SKM-1 treated with dmso at 0.1 percent for 144 hours (cell line): Measurements from ENCODE around the gene RERE.

Experiments
- DNase-seq: peaks from one replicate; lab custom pipeline; 2025; ENCODE audit not compliant: unreplicated experiment; lab: John Stamatoyannopoulos, UW

Gene RERE

DNA sequence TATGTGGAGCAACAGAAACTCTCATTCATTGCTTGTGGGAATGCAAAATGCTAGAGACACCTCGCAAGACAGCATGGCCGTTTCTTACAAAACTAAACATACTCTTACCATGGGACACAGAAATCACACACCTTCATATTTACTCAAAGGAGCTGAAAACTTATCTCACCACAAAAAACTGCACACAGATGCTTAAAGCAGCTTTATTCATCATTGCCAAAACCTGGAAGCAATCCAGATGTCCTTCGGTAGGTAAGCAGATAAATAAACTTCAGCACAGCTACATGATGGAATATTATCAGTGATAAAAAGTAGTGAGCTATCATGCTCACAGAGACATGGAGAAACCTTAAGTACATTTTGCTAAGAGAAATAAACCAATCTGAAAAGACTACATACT, 124.3 kb downstream of the RERE start:
- DNase-seq, result no peak

DNA sequence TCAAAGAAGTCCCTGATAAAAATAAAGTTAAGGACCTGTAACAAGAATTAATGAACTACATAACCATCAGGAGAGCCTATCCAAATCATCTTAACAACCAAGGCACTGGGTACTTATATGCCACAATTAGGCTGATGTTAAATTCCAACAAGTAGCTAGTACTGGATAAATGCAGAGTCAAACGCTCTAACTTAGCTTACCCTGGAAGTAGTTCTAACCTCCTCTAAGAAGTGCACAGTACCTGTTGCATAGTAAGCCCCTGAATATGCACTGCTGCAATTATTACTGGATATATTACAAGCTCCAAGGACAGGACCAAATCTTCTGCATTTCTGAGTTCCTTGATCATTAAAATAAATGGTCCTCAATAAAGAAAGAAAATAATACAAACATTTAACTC, 125.8 kb downstream of the RERE start:
- DNase-seq, result no peak

DNA sequence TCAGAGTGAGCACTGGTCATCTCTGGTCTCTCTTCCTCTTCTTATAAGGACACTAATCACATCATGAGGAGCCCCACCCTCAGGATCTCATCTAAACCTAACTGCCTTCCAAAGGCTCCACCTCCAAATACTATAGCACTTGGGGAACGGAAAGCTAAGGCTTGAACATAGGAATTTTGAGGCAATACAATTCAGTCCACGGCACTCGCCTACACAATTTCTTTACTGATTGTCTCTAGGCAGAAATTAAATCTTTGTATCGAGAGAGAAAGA, 127.3 kb downstream of the RERE start:
- DNase-seq, result no peak

DNA sequence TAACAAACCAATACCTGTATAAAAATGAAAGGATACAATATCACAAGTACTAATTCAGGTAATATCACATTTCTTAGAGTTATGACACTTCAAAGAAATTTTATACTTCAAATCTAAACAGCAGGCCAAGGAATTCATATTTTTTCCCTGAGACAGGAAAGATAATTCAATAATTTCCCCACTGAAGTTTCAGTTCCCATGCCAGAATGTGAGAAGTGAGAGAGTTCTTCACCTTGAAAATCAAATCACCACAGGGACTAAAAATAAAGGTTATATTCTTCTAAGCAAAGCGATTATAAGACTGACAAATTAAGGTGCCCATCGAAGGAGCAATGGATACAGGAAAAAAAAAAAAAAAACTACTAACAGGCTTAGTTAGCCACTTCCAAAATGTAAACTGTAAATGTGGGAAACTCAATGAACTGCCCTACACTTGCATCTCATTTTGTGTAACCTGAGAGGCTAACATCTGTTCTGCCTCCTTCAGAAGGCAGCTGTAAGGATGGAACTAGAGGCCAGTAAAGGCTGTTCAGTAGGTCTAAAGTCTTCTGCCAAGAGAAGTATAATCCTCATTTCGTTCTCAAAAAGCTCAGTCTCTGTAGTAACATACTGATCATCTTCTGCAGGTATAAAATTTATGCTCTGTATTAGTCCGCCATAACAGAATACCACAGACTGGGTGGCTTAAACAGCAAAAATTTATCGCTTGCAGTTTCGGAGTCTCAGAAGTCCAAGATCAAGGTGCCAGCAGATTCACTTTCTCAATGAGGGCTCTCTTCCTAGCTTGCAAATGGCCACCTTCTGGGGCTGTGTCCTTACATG, 127.8 kb downstream of the RERE start:
- no peak for DNase-seq

DNA sequence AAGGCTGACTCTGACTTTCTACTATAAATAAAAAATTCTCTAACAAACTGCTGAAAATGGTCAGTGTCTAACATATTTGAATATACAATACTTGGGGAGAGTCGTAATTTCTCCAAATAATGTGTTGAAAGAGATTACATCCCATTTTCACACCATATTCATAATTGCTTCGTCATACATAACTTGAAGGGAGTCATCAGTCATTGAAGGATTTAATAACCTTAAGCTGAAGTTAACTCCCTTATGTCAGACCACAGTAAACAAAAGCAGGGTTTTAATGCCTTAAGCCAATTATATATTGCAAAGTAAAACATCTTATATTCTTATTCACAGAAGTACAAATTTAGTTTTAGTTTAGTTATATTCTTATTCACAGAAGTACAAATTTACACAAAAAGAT, 129.9 kb downstream of the RERE start:
- no peak for DNase-seq

DNA sequence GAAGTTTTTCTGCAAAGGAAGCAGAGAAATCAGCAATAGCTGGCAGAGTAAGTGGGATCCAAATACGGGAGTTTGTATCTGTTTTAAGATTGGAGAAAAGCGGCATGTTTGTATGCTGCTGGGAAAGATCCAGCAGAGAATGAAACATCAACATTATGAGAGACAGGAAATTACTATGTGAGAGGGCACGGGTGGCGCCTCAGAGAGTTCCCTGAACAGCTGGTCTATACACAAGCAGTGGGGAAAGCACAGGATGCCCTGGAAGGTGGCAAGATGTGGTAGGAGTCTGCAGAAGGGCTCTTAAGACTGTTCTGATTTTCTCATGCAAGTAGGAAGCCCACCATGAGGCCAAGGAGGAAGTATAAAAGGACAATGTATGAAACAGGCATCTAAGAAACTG, 130.4 kb downstream of the RERE start:
- no peak for DNase-seq

DNA sequence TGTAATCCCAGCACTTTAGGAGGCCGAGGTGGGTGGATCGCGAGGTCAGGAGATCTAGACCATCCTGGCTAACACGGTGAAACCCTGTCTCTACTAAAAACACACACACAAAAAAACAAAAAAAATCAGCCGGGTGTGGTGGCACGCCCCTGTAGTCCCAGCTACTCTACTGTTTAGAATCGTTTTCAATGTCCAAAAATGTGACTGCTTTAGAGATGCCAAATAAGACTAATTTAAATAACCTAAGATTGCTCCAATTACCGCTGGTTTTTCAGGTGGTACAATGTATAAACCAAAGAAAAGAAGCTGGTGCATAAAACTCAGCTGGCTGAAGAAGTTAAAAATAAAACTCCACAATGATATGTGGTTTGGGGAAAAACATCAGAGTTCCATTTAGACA, 132.0 kb downstream of the RERE start:
- DNase-seq, result no peak

DNA sequence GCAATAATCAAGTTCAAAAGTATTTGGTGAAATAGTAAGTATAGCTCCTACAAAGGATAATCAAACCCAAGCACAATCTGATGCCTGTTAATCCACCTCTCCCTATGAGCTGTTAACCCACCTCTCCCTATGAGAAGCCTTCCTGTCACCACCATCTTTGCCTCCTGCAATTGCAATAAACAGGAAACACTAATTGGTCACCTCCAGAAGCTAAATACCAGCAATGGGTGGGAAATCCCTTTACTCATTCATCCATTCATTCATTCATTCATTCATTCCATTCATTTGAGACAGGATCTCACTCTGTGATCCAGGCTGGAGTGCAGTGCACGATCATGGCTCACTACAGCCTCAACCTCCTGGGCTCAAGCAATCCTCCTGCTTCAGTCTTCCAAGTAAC, 132.8 kb downstream of the RERE start:
- no peak for DNase-seq

DNA sequence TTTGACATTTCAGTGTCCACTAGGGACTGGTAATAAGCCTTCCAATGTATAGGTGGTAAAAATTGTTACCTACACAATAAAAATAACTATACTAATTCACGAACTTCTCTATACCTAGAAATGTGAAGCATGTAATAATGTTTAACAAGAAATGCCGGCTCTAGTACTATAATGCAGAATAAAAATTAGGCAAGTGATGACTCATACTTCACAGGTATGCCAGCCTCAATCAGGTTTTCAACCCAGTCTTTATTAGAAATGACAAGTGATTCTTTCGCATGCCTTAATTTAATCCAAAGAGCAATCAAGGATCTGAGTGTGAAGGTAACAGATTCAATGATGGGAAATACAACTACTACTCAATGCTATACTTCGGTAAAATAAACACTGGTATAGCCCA, 134.9 kb downstream of the RERE start:
- no peak for DNase-seq

DNA sequence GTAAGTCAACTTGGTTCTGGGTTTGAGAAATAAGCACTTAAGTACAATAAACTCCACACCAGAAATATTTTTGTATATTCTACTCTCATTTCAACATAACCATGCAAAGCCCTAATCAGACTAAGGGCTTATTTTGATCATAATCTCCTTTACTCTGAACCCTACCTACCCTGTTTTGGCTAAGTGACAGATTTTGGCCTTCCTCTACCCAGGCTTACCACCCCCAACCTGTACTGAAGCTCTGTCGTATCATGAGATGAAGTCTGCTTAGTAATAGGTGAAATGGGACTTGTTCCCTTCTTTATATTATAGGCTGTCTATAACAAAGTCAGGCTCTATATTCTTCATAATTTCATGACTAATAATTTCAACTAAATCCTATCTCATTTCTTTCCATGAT, 135.5 kb downstream of the RERE start:
- no peak for DNase-seq

DNA sequence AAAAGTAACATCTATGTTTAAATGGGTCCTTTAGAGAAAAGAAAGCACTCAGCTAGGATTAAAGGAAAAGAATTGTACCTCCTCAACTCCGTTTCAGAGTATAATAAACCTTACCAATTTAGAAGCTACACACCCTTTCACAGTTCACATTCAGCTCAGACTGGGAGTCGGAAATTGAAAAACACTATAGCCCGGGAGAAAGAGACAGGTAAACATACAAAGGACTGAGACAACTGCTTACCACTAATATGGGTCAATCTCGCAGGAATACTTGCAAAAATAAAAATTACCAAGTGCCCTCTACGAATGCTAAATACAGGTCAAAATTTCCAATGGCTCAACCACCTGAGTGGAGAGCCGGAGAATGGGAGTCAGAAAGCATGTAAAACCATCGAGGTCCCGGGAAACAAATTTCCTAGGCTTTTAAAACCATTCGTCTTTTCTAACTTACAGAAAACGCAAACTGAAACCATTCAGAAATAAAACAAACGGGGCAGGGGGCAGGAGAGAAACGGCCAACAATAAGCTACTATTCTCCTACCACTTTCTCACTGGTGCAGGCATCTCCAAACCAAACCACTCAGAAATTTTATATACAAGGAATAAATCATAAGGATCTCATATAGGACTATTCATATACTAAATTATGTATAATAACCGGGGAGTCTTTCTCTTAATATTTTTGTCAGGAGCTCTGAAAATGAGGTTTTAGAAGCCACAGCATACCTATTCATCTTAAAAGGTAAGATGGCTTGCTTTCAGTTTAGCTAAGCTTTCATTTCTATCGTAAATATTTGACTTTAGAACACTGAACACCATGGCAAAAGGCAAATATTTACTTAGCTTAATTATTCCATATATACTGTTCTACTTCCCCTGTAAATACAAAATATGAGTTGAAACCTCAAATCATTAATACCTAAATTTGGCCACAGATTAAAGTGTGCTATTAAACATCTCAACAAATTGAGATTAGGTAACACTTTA, 136.5 kb downstream of the RERE start:
- DNase-seq, result no peak

DNA sequence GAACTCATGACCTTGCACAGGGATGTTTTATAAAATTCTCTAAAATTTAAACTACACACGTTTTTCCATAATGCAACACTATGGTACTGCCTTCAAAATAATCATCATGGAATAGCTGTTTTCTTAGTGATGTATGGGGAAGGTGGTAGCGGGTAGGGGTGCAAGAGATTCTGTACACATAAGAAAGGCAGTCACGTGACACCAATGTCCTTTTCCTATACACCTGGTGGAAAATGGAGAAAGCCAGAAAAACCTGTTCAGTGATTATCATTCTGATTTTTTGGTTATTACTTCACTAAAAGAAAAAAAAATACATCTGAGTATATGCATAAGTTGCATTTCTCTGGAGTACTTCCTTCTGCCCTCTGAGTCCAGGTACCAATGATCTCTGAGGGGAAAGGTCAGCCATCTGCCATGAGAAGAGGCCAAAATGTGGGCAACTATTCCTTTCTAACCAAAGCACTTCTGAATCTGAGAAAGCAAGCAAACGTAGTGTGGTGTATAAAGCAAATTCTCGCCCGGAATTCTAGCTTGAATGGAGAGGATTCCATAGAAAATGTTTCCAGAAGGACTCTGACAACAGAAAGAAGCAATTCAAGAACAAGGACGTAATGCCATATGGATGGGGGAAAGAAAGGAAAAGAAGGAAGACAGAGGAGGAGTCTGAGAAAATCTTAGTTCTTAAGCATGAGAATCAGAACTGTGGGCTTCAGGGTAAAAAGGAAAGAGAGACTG, 137.3 kb downstream of the RERE start:
- no peak for DNase-seq

DNA sequence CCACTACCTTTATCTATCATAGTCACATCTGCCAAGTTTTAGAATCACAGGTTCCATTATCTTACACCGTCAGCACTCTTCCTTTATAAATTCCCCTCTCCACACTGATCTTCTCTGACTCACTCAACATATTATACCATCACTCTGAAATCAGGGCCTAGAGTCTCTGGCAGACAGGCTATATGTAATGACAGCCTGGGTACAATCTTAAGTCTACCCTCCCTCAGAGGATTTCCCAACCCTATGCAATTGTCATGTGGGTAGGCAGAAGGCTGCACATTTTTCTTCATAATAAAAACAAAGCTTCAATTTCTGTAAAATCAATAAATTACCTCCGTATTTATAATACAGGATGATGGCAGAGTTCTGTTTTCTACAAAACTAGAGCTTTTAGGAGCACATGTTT, 138.0 kb downstream of the RERE start:
- DNase-seq, result no peak

DNA sequence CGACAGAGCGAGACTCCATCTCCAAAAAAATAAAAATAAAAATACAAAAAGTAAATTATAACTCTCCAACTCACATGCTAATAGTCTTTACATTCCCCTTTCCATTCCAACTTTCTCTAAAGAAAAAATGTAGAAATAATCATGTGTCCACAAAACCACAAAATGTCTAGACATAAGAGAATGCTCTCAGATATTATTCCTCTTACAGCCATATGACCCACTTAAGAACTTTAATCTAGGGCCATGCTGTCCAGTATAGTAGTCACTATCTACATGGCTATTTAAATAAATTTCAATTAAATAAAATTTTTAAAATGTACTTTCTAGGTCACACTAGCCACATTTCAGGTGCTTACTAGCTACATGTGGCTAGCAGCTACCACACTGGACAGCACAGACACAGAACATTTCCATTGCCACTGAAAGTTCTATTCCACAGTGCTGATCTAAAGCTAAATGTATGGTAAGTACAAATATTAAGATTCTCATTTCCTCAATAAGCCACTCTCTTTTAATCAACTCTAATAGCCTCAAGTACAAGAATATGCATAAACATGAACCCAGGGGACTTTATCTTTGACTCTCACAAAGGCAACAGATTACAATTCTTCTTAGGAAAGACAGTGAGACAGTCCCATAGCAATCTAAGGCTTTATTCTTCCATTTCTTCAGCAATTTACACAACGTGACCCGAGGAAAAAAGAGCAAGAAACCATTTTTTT, 138.6 kb downstream of the RERE start:
- no peak for DNase-seq

DNA sequence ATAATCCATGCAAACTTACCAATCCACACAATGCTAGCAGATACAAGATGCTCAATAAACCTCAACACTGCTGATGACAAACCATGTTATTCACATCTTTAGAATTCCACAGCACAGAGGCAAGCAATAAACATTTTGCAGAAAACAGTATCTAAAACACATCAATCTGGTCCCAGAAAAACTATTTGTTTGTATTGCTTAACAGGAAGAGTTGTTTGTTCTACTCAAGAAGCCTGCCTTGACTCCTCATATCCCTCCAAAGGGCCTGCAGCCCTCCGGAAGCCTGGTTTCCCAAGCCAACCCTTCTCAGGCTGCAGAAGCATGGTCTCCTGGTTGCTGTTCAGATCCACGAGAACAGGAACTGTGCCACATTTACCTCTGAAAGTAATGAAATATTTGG, 139.7 kb downstream of the RERE start:
- DNase-seq, result no peak

DNA sequence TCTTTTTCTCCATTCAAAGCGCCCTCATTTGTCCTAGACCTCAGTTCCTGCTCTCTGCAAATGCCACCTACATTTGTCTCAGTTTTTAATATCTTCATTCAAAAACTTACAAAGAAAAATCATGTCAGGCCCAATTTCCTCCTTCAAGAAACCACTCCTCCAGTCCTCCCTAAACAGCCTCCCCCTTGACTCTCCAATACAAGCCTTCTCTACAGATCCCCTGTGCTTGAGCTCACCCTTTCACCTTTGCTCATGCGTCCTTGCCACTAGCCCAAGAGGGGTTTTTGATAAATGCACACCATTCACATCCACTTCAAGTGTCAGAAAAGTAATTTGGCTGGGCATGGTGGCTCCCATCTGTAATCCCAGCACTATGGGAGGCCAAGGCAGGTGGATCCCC, 140.6 kb downstream of the RERE start:
- no peak for DNase-seq

DNA sequence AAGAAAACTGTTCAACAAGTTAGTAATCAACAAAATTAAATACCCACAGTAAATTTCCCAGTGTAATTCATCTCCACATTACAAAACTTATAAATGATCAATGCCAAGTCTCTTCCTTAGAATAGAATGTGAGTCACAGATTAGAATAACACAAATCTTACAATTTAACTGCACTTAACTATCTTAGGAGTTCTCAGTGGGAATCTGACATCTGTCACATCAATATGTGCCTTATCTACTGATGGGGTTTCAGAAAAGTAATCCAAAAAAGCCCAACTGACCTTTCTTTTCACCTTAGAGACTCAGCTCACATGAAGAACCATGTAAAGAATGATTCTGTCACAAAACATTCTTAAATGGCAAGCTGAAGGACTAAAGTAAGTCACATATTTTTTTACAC, 141.4 kb downstream of the RERE start:
- DNase-seq, result no peak

DNA sequence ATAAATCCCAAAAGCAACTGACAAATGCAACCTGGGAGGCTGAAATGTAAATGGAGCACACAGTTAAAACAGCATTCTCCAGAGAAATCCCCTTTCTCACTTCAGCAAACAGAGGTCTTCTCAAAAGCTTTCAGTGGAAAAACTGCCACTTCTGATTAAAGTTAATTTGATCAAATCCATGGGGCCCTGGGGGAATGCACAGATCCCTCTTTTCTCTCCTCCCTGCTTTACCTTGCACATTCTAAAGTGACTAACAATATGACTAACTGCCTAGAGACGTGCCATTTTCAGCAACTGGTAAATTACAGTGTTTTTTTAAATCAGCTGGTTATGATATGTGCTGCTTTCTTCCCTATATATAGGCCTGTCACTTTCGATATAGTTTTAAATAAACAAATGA, 142.5 kb downstream of the RERE start:
- DNase-seq, result no peak

DNA sequence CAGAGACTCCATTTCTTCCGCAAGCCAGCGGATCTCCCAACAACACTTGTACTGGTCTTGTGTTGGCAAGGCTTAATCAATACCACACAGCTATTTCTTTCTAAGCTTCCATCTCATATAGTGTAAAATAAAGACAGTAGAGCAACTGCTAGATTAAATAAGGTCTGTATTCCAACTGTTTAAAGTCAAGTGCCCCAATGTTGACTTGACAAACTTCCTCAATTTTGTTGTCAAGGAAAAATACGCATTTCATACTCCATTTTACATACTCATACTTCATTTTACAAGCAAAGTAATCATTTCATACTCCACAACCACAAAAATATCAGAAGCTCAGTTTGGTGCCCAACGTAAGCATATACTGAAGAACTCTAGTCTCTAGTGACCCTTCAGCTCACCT, 143.0 kb downstream of the RERE start:
- DNase-seq, result no peak

DNA sequence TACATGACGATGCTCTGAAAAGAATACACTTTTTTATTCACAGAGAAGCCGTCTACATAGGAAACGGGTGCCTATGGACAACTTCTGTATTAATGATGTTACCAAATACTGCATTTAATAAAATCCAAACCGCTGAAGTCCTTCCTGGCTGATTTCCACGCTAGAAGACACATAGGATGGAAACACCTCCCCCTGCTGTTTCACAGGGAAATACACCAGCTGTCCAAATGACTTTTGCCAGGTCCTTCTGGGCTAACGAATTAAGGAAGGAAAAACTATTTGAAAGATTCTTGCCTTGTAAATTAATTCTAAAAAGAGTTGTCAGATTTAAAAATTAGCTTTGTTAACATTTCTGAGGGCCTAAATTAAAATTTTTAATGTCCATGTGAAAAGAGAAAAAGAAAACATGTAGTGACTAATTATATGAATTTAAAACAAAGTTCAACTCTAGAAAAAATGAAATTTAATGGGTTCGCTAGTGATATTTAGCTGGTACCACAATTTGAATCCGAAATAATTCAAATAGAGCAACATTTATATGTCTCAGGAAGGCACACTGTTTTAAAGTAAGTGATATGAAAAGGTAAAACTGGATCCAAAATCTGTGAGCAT, 146.0 kb downstream of the RERE start:
- peak; percentile 20 for DNase-seq

DNA sequence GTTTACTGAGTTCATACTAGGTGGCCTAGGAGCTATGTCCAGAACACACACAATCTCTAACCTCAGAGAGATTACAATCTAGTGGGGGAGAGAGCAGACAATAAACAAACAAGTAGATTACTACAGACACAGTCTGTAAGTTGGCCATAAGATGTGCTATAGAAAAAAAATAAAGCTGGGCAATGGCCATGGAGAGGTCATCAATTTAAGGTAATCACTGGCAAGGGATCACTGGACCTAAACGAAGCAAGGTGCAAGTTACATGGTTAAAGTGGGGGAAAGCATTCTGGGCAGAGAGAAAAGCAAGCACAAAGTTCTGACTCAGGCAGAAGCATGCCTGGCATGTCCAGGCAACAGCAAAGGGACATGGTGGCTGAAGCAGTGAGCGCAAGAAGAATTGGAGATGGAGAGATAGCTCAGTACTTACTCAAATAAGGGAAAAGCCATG, 147.0 kb downstream of the RERE start:
- DNase-seq, result no peak
